ENCODE data around the gene LTBP1. TPM values are rescaled to one million over a fixed set of nuclear protein-coding genes. Genes with fewer than 3 reads are reported as not detected.

LTBP1 gene
- total and polyA plus RNA-seq, 4 donors, result 5.8 to 57.6 (median 10.2) TPM

GRCh38 chr2:33115196-33115595, 168.4 kb downstream of the LTBP1 start:
- 98% methylated on average over 2 of the region's 2 CpGs for WGBS
- no peak overlapping the region for H3K27ac ChIP-seq (ENCODE audit: low read depth in 1 of 2, low read length in 2 of 2)
- H3K9me3 ChIP-seq (ENCODE audit: control insufficient read depth in 4 of 4, low read length in 3 of 4), result no peaks in the 10 kb centered on the region
- H3K36me3 ChIP-seq (ENCODE audit: control insufficient read depth in 4 of 4, insufficient read depth in 3 of 4, low read depth in 1 of 4, low read length in 3 of 4), result no peaks in the 10 kb centered on the region
- H3K4me1 ChIP-seq (ENCODE audit: control insufficient read depth in 4 of 4, insufficient read depth in 4 of 4, low read length in 3 of 4), result no peaks in the 10 kb centered on the region
- DNase-seq (ENCODE audit: low spot score), result no peak
- no peak overlapping the region for H3K9ac ChIP-seq (ENCODE audit: low read depth in 1 of 2, low read length in 2 of 2)
- H3K4me3 ChIP-seq (ENCODE audit: low read depth in 1 of 3, low read length in 3 of 3), result no peak overlapping the region
- H3K27me3 ChIP-seq (ENCODE audit: control insufficient read depth in 4 of 4, insufficient read depth in 4 of 4, low read length in 3 of 4), result no peaks in the 10 kb centered on the region
- no peak for TF ChIP-seq NR2F2 (IDR thresholded peaks at IDR 0.05)
- TF ChIP-seq FOXA1 (IDR thresholded peaks at IDR 0.05), result no peak
- TF ChIP-seq TAF1 (conservative IDR thresholded peaks at IDR 0.05), result no peak
- TF ChIP-seq RAD21 (IDR thresholded peaks at IDR 0.05), result no peak
- TF ChIP-seq EGR1 (IDR thresholded peaks at IDR 0.05; ENCODE audit: low read depth in 2 of 2), result no peak
- no peak for TF ChIP-seq GABPA (IDR thresholded peaks at IDR 0.05 in 1 of 2, conservative IDR thresholded peaks at IDR 0.05 in 1 of 2)

GRCh38 chr2:33115728-33116127, 169.0 kb downstream of the LTBP1 start:
- no peak for DNase-seq (ENCODE audit: low spot score)
- H3K4me1 ChIP-seq (ENCODE audit: control insufficient read depth in 4 of 4, insufficient read depth in 4 of 4, low read length in 3 of 4), result no peaks in the 10 kb centered on the region
- no peak overlapping the region for H3K9ac ChIP-seq (ENCODE audit: low read depth in 1 of 2, low read length in 2 of 2)
- WGBS, result 93% methylated on average over 1 of the region's 1 CpG
- H3K4me3 ChIP-seq (ENCODE audit: low read depth in 1 of 3, low read length in 3 of 3), result no peak overlapping the region
- H3K27ac ChIP-seq (ENCODE audit: low read depth in 1 of 2, low read length in 2 of 2), result no peak overlapping the region
- no peaks in the 10 kb centered on the region for H3K27me3 ChIP-seq (ENCODE audit: control insufficient read depth in 4 of 4, insufficient read depth in 4 of 4, low read length in 3 of 4)
- TF ChIP-seq HNF4G (IDR thresholded peaks at IDR 0.05) (no peak), NR2F2 (IDR thresholded peaks at IDR 0.05) (no peak), SP1 (IDR thresholded peaks at IDR 0.05) (no peak), CTCF (IDR thresholded peaks at IDR 0.05; ENCODE audit: low read depth, low read length, missing input control) (no peak), RAD21 (IDR thresholded peaks at IDR 0.05) (no peak), ZBTB33 (IDR thresholded peaks at IDR 0.05) (no peak), RXRA (IDR thresholded peaks at IDR 0.05) (no peak), MAX (IDR thresholded peaks at IDR 0.05) (no peak), EGR1 (IDR thresholded peaks at IDR 0.05; ENCODE audit: low read depth in 2 of 2) (no peak), REST (IDR thresholded peaks at IDR 0.05) (no peak), TAF1 (conservative IDR thresholded peaks at IDR 0.05) (no peak), ATF3 (IDR thresholded peaks at IDR 0.05) (no peak)
- H3K36me3 ChIP-seq (ENCODE audit: control insufficient read depth in 4 of 4, insufficient read depth in 3 of 4, low read depth in 1 of 4, low read length in 3 of 4), result peaks cover 0 to 2% (median 0%) of the 10 kb centered on the region in 4 donors
- no peaks in the 10 kb centered on the region for H3K9me3 ChIP-seq (ENCODE audit: control insufficient read depth in 4 of 4, low read length in 3 of 4)

Measured in liver (tissue), 9 donors.